HL-60 (cell line): Measurements from ENCODE around the gene SLC6A13.

Source experiments
- DNase-seq, 2 experiments: peaks; one replicate each; pipeline ENCODE4 v3.0.0-alpha.2; 2010 to 2020; ENCODE audit warnings: low read depth in 1 of 2, low spot score in 1 of 2
- H3K27ac ChIP-seq: fragments of 250-450 bp; sonication (Bioruptor Pico); replicated peaks from 2 replicates; pipeline ENCODE4 v1.5.1; 2020; ENCODE audit warnings: mild to moderate bottlenecking, moderate library complexity
- H3K27me3 ChIP-seq: fragments of 250-450 bp; sonication (Bioruptor Pico); 2 replicates; pipeline ENCODE4 v1.5.1; 2021; ENCODE audit warnings: mild to moderate bottlenecking, moderate library complexity; ENCODE audit not compliant: insufficient read depth, poor library complexity, severe bottlenecking
- H3K4me3 ChIP-seq: replicated peaks from 2 replicates; pipeline ENCODE4 v1.5.1; 2011; ENCODE audit warnings: mild to moderate bottlenecking, control low read depth, low read length; ENCODE audit not compliant: insufficient read depth
- GABPA ChIP-seq: IDR thresholded peaks from 2 replicates; pipeline ENCODE4 v1.6.1; 2012; ENCODE audit warnings: low read depth
- POLR2AphosphoS5 ChIP-seq: IDR thresholded peaks from 2 replicates; pipeline ENCODE4 v1.6.1; 2012; ENCODE audit warnings: low read depth
- SPI1 ChIP-seq: IDR thresholded peaks from 2 replicates; pipeline ENCODE4 v1.6.1; 2012; ENCODE audit warnings: low read depth, mild to moderate bottlenecking, borderline replicate concordance
- TF ChIP-seq, protein P1 (sequence below): IDR thresholded peaks from 2 replicates; pipeline ENCODE4 v1.6.1; 2012; ENCODE audit warnings: low read depth; ENCODE audit not compliant: insufficient replicate concordance
- TF ChIP-seq, protein P2 (sequence below): IDR thresholded peaks from one replicate; pipeline ENCODE4 v1.5.1; 2011; ENCODE audit warnings: low read length, control low read depth, inconsistent platforms; ENCODE audit not compliant: insufficient read depth

SLC6A13 gene

GRCh38 chr12:180445-180844 is 82.2 kb downstream of the SLC6A13 start:
- DNase-seq: peak; percentile 63 to 75
- H3K27ac ChIP-seq: no peak overlapping the region

DNA sequence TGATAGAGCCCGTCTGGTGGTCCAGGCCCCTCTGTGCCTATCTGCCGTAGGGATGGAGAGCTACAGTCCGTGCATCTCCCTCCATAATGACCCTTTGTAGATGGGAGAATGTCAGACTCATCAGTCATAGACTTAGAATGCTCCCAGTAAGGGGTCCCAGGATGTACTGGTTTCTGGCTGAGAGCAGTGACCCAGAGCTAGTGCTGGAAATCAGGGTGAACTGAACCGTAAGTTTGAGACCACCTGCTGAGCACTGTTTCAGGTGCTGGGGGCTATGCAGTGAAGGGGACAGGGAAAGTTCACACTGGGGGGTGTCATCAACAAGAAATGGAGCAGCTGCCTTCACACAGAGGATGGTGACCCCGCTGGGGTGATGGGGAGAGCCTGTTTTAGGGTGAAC is 82.8 kb downstream of the SLC6A13 start:
- H3K27me3 ChIP-seq: no peaks in the 10 kb centered on the region
- TF ChIP-seq SPI1 (no peak), POLR2AphosphoS5 (no peak), GABPA (no peak)
- TF ChIP-seq, protein P1, sequence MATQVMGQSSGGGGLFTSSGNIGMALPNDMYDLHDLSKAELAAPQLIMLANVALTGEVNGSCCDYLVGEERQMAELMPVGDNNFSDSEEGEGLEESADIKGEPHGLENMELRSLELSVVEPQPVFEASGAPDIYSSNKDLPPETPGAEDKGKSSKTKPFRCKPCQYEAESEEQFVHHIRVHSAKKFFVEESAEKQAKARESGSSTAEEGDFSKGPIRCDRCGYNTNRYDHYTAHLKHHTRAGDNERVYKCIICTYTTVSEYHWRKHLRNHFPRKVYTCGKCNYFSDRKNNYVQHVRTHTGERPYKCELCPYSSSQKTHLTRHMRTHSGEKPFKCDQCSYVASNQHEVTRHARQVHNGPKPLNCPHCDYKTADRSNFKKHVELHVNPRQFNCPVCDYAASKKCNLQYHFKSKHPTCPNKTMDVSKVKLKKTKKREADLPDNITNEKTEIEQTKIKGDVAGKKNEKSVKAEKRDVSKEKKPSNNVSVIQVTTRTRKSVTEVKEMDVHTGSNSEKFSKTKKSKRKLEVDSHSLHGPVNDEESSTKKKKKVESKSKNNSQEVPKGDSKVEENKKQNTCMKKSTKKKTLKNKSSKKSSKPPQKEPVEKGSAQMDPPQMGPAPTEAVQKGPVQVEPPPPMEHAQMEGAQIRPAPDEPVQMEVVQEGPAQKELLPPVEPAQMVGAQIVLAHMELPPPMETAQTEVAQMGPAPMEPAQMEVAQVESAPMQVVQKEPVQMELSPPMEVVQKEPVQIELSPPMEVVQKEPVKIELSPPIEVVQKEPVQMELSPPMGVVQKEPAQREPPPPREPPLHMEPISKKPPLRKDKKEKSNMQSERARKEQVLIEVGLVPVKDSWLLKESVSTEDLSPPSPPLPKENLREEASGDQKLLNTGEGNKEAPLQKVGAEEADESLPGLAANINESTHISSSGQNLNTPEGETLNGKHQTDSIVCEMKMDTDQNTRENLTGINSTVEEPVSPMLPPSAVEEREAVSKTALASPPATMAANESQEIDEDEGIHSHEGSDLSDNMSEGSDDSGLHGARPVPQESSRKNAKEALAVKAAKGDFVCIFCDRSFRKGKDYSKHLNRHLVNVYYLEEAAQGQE: no peak
- no peak overlapping the region for H3K4me3 ChIP-seq
- H3K27ac ChIP-seq: no peak overlapping the region
- DNase-seq: no peak

More at GRCh38 chr12:180445-180844, 82.2 kb downstream of the SLC6A13 start:
- Histone ChIP-seq H3K4me3 (no peak overlapping the region), H3K27me3 (no peaks in the 10 kb centered on the region)
- peak; percentile 81; the same call in 1 of the 2 replicates for TF ChIP-seq SPI1
- TF ChIP-seq, protein P1: no peak
- TF ChIP-seq POLR2AphosphoS5: no peak
- TF ChIP-seq, protein P2, sequence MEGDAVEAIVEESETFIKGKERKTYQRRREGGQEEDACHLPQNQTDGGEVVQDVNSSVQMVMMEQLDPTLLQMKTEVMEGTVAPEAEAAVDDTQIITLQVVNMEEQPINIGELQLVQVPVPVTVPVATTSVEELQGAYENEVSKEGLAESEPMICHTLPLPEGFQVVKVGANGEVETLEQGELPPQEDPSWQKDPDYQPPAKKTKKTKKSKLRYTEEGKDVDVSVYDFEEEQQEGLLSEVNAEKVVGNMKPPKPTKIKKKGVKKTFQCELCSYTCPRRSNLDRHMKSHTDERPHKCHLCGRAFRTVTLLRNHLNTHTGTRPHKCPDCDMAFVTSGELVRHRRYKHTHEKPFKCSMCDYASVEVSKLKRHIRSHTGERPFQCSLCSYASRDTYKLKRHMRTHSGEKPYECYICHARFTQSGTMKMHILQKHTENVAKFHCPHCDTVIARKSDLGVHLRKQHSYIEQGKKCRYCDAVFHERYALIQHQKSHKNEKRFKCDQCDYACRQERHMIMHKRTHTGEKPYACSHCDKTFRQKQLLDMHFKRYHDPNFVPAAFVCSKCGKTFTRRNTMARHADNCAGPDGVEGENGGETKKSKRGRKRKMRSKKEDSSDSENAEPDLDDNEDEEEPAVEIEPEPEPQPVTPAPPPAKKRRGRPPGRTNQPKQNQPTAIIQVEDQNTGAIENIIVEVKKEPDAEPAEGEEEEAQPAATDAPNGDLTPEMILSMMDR: no peak
- TF ChIP-seq GABPA: no peak

GRCh38 chr12:179131-179884 is 83.3 kb downstream of the SLC6A13 start:
- no peak for DNase-seq
- Histone ChIP-seq H3K27me3 (no peaks in the 10 kb centered on the region), H3K27ac (no peak overlapping the region), H3K4me3 (no peak overlapping the region)
- TF ChIP-seq, protein P1: no peak

- no peak for TF ChIP-seq GABPA
- TF ChIP-seq, protein P1: no peak
- TF ChIP-seq POLR2AphosphoS5: no peak
- no peak for TF ChIP-seq SPI1
- TF ChIP-seq, protein P2: no peak
- Histone ChIP-seq H3K4me3 (no peak overlapping the region), H3K27me3 (no peaks in the 10 kb centered on the region), H3K27ac (no peak overlapping the region)
- no peak for DNase-seq
Measured at GRCh38 chr12:178829-179109, 83.9 kb downstream of the SLC6A13 start.
